Measurements from ENCODE around the gene RBM33.
A peak's percentile ranks its signal among the peaks of the same experiment; 100 is the strongest.

RBM33 gene

DNA sequence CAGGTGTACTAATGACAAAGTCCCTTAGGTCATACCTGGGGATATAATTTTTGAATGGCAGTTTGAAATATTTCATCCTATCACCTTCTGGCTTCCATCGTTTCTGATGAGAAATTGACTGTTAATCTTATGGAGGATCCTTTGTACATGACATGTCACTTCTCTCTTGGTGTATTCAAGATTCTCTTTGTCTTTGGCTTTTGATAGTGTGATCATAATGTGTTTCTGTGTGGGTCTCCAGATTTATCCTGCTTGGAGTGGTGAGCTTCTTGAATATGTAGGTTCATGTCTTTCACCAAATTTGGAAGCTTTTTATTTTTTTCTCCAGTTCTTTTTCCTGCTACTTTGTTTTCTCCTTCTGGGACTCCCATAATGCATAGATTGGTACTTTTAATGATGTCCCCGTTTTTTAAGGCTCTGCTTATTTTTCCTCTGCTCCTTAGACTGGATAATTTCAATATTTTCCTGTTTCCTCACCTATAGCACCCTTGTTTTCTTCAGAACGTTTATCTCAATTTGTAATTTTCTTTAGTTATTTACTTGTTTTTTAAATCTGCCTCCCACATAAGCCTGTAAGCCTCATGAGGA is 4.4 kb downstream of the RBM33 start:
- no peak for DNase-seq (ENCODE audit: low read depth)
- TF ChIP-seq, protein P1, sequence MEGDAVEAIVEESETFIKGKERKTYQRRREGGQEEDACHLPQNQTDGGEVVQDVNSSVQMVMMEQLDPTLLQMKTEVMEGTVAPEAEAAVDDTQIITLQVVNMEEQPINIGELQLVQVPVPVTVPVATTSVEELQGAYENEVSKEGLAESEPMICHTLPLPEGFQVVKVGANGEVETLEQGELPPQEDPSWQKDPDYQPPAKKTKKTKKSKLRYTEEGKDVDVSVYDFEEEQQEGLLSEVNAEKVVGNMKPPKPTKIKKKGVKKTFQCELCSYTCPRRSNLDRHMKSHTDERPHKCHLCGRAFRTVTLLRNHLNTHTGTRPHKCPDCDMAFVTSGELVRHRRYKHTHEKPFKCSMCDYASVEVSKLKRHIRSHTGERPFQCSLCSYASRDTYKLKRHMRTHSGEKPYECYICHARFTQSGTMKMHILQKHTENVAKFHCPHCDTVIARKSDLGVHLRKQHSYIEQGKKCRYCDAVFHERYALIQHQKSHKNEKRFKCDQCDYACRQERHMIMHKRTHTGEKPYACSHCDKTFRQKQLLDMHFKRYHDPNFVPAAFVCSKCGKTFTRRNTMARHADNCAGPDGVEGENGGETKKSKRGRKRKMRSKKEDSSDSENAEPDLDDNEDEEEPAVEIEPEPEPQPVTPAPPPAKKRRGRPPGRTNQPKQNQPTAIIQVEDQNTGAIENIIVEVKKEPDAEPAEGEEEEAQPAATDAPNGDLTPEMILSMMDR (IDR thresholded peaks at IDR 0.05; ENCODE audit: low read depth, low read length, missing control alignments): no peak
- no peak overlapping the region for H3K4me3 ChIP-seq (ENCODE audit: low read depth, low read length)

DNA sequence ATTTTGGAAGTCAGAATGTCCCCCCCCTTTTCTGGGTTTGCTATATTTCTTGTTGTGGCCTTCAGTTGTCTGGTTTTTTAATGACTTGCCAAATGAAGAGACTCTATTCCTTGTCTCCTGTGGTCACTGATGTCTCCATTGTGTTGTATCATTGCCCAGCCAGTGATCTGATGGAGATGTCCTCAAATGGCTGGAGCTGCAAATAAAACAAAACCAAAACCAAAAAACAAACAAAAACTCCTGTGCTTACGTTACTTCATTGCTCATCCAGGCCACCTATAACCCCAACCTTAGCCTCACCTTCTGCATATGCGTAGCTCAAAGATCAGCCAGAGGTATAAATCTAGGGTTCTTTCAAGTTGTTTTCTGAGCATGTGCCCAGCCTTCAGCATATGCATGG is 5.1 kb downstream of the RBM33 start:
- H3K4me3 ChIP-seq (ENCODE audit: low read depth, low read length): no peak overlapping the region
- TF ChIP-seq, protein P1 (IDR thresholded peaks at IDR 0.05; ENCODE audit: low read depth, low read length, missing control alignments): no peak
- DNase-seq (ENCODE audit: low read depth): no peak

DNA sequence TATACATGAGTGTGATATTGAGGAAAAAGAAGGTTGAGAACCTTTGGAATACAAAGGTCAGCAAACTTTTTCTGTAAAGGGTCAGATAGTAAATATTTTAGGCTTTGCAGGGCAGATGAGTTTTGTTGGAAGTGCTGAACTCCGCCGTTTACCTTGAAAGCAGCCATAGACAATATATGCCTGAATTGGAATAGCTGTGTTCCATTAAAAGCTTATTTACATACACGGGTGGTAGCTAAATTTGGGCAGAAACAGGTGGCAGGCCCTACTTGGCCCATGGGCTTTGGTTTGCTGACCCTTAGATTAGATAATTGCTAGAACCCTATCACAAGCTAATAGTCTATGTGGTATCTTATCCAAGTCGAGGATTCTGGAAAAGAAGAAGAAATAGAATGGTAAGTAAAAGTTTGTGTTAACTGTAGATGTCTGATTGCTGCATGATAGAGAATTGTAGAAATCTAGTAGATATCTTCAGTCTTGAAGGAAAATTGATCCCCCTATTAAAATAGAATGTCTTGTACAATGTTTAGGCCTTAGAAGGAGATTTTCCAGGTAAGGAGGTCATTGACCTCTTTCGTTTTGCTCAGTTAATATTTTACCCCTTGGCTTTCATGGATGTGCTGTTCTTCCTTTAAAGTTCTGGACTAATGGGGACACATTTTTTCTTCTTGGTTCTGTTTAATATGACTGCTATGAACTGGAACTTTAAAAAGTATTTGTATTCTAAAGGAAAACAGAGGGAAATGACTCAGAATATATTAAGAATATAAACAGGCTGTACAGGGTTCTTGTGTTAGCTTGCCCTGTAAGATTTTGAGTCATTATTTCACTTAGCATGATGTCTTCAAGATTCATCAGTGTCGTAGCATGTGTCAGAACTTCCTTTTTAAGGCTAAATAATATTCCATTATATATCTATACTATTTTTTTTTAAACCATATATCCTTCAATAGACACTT is 8.0 kb downstream of the RBM33 start:
- TF ChIP-seq, protein P1 (IDR thresholded peaks at IDR 0.05; ENCODE audit: low read depth, low read length, missing control alignments): no peak
- H3K4me3 ChIP-seq (ENCODE audit: low read depth, low read length): no peak overlapping the region
- DNase-seq (ENCODE audit: low read depth): no peak

DNA sequence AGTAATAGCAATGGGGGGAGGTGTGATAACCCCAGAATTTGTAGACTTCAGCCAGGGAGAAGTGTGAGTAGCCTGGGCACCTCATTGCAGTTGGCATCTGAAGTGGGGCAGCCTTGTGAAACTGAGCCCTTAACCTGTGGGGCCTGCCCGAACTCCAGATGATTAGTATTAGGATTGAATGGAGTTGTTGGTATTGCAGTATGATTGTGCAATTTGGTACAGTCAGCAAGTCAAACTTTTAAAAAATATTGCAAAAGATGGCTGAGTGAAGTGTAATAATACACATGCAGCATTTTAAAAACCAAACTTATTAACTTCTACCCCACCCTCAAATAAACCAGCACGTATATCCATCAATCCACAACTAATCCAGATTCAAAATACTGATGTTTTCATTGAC is 9.3 kb downstream of the RBM33 start:
- TF ChIP-seq, protein P1 (IDR thresholded peaks at IDR 0.05; ENCODE audit: low read depth, low read length, missing control alignments): no peak
- H3K4me3 ChIP-seq (ENCODE audit: low read depth, low read length): no peak overlapping the region
- no peak for DNase-seq (ENCODE audit: low read depth)

DNA sequence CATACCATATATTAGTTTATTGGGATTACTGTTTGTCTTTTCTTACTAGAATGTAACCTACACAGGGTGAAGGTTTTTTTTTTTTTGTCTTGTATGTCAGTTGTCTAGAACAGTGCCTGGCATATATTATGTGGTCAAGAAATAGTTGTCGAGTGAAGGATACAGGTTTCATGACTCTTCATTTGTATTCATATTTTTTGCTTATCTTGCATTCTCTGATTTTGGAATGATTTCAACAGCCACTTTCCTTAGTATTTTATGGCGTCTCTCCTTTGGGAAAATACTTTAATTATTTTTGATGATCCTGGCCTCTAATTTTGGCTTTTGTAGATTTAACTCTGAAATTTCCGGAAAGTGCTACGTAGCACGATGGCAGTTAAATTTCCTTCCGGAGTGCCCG is 12.4 kb downstream of the RBM33 start:
- no peak for DNase-seq (ENCODE audit: low read depth)
- TF ChIP-seq, protein P1 (IDR thresholded peaks at IDR 0.05; ENCODE audit: low read depth, low read length, missing control alignments): no peak
- no peak overlapping the region for H3K4me3 ChIP-seq (ENCODE audit: low read depth, low read length)

DNA sequence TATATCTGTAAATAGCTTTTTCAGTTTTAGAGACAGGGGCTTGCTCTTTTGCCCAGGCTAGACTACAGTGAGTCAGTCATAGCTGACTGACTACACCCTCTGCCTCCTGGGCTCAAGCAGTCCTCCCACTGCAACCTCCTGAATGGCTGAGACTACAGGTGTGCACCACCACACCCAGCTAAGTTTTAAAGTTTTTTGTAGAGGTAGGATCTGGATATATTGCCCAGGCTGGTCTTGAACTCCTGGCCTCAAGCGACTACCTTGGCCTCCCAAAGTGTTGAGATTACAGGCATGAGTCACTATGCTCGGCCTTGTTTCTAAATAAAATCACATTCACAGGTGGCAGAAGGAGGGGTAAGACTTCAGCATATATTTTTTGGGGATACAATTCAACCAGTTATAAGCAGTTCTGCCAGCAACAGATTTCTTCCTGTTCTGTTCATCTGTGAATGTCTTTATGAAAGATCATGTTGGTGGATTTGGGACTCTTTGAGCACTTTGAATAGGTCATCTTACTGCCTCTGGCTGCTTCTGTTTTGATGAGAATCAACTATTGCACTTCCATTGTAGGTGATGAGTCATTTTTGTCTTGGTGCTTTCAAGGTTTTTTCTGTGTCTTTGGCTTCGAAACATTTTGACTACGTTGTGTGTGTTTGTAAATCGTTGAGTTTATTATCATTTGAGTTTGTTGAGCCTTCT is 15.7 kb downstream of the RBM33 start:
- H3K4me3 ChIP-seq (ENCODE audit: low read depth, low read length): no peak overlapping the region; the same call in 1 of the 2 replicates
- TF ChIP-seq, protein P1 (IDR thresholded peaks at IDR 0.05; ENCODE audit: low read depth, low read length, missing control alignments): no peak
- DNase-seq (ENCODE audit: low read depth): peak; percentile 58

Measured in GM12864 (cell line).